Stimulated activated naive CD8-positive, alpha-beta T cell treated with anti-CD3 and anti-CD28 coated beads, Interleukin-15, Interleukin-2, amounts not matched to agents 100 ng/mL and 50 ng/mL, for 24 hours (primary cell): ENCODE results near the gene HTR6.

ENCODE experiments used
- H3K27ac Mint-ChIP-seq: one replicate; pipeline ENCODE4 v1.8.0; 2021; ENCODE audit warnings: mild to moderate bottlenecking, mixed read lengths
- H3K27me3 Mint-ChIP-seq: one replicate; pipeline ENCODE4 v1.8.0; 2021; ENCODE audit warnings: mixed read lengths
- H3K36me3 Mint-ChIP-seq: one replicate; pipeline ENCODE4 v1.8.0; 2021; ENCODE audit warnings: low read depth, mixed read lengths
- H3K4me1 Mint-ChIP-seq: one replicate; pipeline ENCODE4 v1.8.0; 2021; ENCODE audit warnings: low read depth, mixed read lengths
- H3K4me3 Mint-ChIP-seq: one replicate; pipeline ENCODE4 v1.8.0; 2021; ENCODE audit warnings: mild to moderate bottlenecking, mixed read lengths
- H3K9me3 Mint-ChIP-seq: one replicate; pipeline ENCODE4 v1.8.0; 2021; ENCODE audit warnings: mixed read lengths

Gene HTR6

DNA sequence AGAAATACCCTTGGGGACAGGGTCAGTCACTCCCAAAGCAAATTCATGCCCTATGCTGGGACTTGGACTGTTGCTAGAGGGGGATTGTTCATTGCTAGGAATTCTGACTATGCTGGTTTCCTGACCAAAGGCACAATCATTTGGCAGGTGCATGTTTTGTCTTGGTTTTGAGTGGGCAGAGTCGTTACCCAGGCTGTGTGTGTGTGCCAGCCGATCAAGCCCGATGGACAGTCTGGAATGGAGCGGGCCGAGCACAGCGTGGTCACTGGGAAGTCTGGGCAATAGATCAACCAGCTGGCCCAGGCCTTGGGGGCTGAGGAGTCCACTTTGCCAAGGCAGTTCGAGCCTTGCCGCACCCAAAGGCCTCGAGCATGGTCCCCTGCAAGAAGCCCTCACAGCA, 60.9 kb downstream of the HTR6 start:
- peaks cover 9% of the 10 kb centered on the region for H3K36me3 Mint-ChIP-seq
- no peaks in the 10 kb centered on the region for H3K4me1 Mint-ChIP-seq
- no peaks in the 10 kb centered on the region for H3K27me3 Mint-ChIP-seq
- no peak overlapping the region for H3K27ac Mint-ChIP-seq
- H3K4me3 Mint-ChIP-seq: no peak overlapping the region
- peaks cover 8% of the 10 kb centered on the region for H3K9me3 Mint-ChIP-seq

DNA sequence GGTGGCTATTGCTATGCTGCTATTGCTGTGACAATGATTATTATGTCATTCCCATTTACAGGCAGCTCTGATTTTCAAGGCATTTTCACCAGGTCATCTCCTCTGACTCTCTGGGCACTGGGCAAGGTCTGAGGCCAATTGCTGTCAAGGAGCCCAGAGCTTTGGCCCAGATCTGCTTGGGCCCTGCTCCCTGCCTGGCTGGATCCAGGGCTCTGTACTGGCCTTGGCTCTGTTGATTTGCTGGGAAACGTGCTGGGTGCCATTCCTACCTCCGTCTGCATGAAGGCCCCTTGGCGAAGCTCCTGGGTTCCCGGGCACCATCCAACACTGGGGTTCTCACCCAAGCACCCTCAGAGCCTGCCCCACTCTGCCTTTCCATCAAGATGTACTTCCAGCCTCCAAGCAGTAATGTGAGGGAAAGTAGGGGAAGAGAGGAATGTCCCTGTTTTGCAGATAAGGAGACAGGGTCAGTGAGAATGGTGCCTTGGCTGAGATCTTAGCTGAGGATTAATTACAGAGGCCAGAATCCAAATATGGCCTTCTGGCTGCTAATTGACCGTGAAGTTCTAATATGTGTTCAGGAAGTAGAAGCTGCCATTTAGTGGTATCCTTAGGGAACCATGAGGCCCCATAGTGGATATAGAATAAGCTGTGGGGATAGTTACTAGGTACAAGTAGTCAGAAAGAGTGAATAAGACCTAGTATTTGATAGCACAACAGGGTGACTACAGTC, 63.9 kb downstream of the HTR6 start:
- Mint-ChIP-seq H3K4me3 (no peak overlapping the region), H3K27me3 (no peaks in the 10 kb centered on the region), H3K9me3 (peaks cover 13% of the 10 kb centered on the region), H3K4me1 (no peaks in the 10 kb centered on the region), H3K36me3 (peaks cover 32% of the 10 kb centered on the region), H3K27ac (no peak overlapping the region)

DNA sequence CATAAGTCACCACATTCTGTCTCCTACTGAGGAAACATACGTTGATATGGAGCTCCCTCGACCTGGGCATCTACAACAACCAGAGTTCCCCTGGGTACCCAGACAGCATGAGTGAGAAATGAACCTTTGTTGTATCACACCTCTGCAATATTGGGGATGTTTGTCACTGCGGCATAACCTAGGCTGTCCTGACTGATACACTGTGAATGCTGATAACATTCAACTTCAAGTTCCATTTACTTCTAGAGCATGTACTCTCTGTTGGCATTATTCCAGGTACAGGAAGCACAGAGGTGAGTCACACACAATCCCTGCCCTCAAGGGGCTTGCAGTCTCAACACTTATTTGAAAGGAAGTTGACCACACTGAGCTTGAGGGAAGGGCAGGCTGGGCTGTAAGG, 65.6 kb downstream of the HTR6 start:
- Mint-ChIP-seq H3K36me3 (peaks cover 40% of the 10 kb centered on the region), H3K27ac (no peak overlapping the region), H3K9me3 (peaks cover 13% of the 10 kb centered on the region), H3K4me3 (no peak overlapping the region), H3K27me3 (no peaks in the 10 kb centered on the region), H3K4me1 (no peaks in the 10 kb centered on the region)
